A549 (cell line): ENCODE measurements around the gene PIP5K1B. TPM values are rescaled to one million over a fixed set of nuclear protein-coding genes. Genes with fewer than 3 reads are reported as not detected.

ENCODE experiments used
- ATAC-seq, 2 experiments: fragments of 200-7000 bp in 1 of 2; fragments of >200 bp in 1 of 2; cut with Nextera tagmentation in 1 of 2; cut with Tn5 transposase in 1 of 2; 3 replicates each; pipeline versions ENCODE4 v1.8.0 to v1.9.1; 2018 to 2020; ENCODE audit warnings: mild to moderate bottlenecking in 1 of 2, moderate library complexity in 1 of 2
- CTCF ChIA-PET: fragments of 300-600 bp; sonication (Branson Sonifier 250); formaldehyde crosslinking; extraction: SDS; loops from one replicate; lab custom pipeline; 2021; ENCODE audit warnings: antibody characterized with exemption, inconsistent platforms; lab: Yijun Ruan, JAX
- POLR2A ChIA-PET: fragments of 350-600 bp; formaldehyde crosslinking; extraction: SDS; loops from one replicate; lab custom pipeline; 2021; ENCODE audit warnings: antibody characterized with exemption, inconsistent platforms; lab: Yijun Ruan, JAX
- DNase-seq, 2 experiments: peaks; one replicate each; pipeline versions ENCODE4 v3.0.0 to v3.0.0-alpha.2; 2011 to 2016; ENCODE audit warnings: low read depth in 1 of 2, low spot score in 1 of 2
- FAIRE-seq: peaks from 2 replicates; lab custom pipeline; 2011; peaks lifted over from hg19 to GRCh38; lab: Jason Lieb, UNC
- H3K27ac ChIP-seq, 2 experiments: fragments of >200 bp; sonication (Bioruptor Twin); formaldehyde crosslinking; 3 replicates each; pipeline ENCODE4 v1.5.1; 2016 to 2017
- H3K4me1 ChIP-seq: fragments of >200 bp; sonication (Bioruptor Twin); formaldehyde crosslinking; 3 replicates; pipeline ENCODE4 v1.6.1; 2016
- H3K4me2 ChIP-seq: fragments of >200 bp; sonication (Bioruptor Twin); formaldehyde crosslinking; 3 replicates; pipeline ENCODE4 v1.6.1; 2016
- H3K4me3 ChIP-seq: fragments of >200 bp; sonication (Bioruptor Twin); formaldehyde crosslinking; 3 replicates; pipeline ENCODE4 v1.5.1; 2016
- H3K9me3 ChIP-seq: fragments of >200 bp; sonication (Bioruptor Twin); formaldehyde crosslinking; 3 replicates; pipeline ENCODE4 v1.6.1; 2016
- BHLHE40 ChIP-seq: IDR thresholded peaks from 2 replicates; pipeline ENCODE4 v1.6.1; 2012; ENCODE audit warnings: low read depth, low read length, inconsistent platforms
- CTCF ChIP-seq: fragments of >200 bp; sonication (Bioruptor Twin); formaldehyde crosslinking; IDR thresholded peaks from 3 replicates; pipeline ENCODE4 v1.5.1; 2016
- E2F6 ChIP-seq: IDR thresholded peaks from 2 replicates; pipeline ENCODE4 v1.6.1; 2012; ENCODE audit warnings: low read depth, borderline replicate concordance
- EHMT2 ChIP-seq: fragments of 200-600 bp; sonication (generic); IDR thresholded peaks from 2 replicates; pipeline ENCODE4 v1.6.1; 2016; ENCODE audit warnings: antibody characterized with exemption, low read depth, mild to moderate bottlenecking, moderate library complexity
- ELK1 ChIP-seq: fragments of 150-350 bp; IDR thresholded peaks from 2 replicates; pipeline ENCODE4 v1.6.1; 2014; ENCODE audit warnings: low read depth, mild to moderate bottlenecking, low read length
- FOSL2 ChIP-seq, 2 experiments: fragments of 450-650 bp in 1 of 2; fragments of >200 bp in 1 of 2; sonication (Bioruptor Twin) in 1 of 2; formaldehyde crosslinking; IDR thresholded peaks; 2 replicates each; pipeline versions ENCODE4 v1.5.0 to v1.6.1; 2016 to 2020; ENCODE audit warnings: mild to moderate bottlenecking in 1 of 2, moderate library complexity in 1 of 2
- FOXS1 ChIP-seq: fragments of 250-450 bp; sonication (Bioruptor Pico); IDR thresholded peaks from 2 replicates; pipeline ENCODE4 v1.5.0; 2020; ENCODE audit warnings: mild to moderate bottlenecking, moderate library complexity
- HDAC2 ChIP-seq: fragments of 200-600 bp; sonication (generic); IDR thresholded peaks from 2 replicates; pipeline ENCODE4 v1.6.1; 2016
- HEYL ChIP-seq: fragments of 250-450 bp; sonication (Bioruptor Pico); IDR thresholded peaks from 2 replicates; pipeline ENCODE4 v1.8.0; 2021; ENCODE audit warnings: mild to moderate bottlenecking, moderate library complexity
- HOXB13 ChIP-seq: fragments of 250-450 bp; sonication (Bioruptor Pico); IDR thresholded peaks from 2 replicates; pipeline ENCODE4 v1.5.0; 2020; ENCODE audit warnings: low read depth, mild to moderate bottlenecking, moderate library complexity
- KDM1A ChIP-seq: fragments of 200-600 bp; sonication (generic); IDR thresholded peaks from 2 replicates; pipeline ENCODE4 v1.6.1; 2016; ENCODE audit warnings: low read depth, mild to moderate bottlenecking
- NFE2L2 ChIP-seq: fragments of 150-350 bp; conservative IDR thresholded peaks from 2 replicates; pipeline ENCODE4 v1.6.1; 2014; ENCODE audit warnings: low read length
- PHF8 ChIP-seq: fragments of 200-600 bp; sonication (generic); IDR thresholded peaks from 2 replicates; pipeline ENCODE4 v1.6.1; 2016; ENCODE audit warnings: low read depth, mild to moderate bottlenecking, antibody characterized with exemption, moderate library complexity, borderline replicate concordance
- RAD21 ChIP-seq, 2 experiments: fragments of >200 bp in 1 of 2; sonication (Bioruptor Twin) in 1 of 2; formaldehyde crosslinking in 1 of 2; IDR thresholded peaks in 1 of 2; conservative IDR thresholded peaks in 1 of 2; 2 replicates in 1 of 2; 3 replicates in 1 of 2; pipeline ENCODE4 v1.6.1; 2012 to 2018; ENCODE audit warnings: inconsistent platforms in 1 of 2
- RCOR1 ChIP-seq: fragments of 150-350 bp; IDR thresholded peaks from 2 replicates; pipeline ENCODE4 v1.6.1; 2014; ENCODE audit warnings: antibody characterized with exemption, low read length, low read depth
- RNF2 ChIP-seq: fragments of 200-600 bp; sonication (generic); IDR thresholded peaks from 2 replicates; pipeline ENCODE4 v1.6.1; 2016; ENCODE audit warnings: low read depth, mild to moderate bottlenecking, antibody characterized with exemption, moderate library complexity, borderline replicate concordance
- SMC3 ChIP-seq: fragments of >200 bp; sonication (Bioruptor Twin); formaldehyde crosslinking; IDR thresholded peaks from 3 replicates; pipeline ENCODE4 v1.6.1; 2018; ENCODE audit warnings: inconsistent platforms
- SREBF2 ChIP-seq: fragments of 450-650 bp; IDR thresholded peaks from 2 replicates; pipeline ENCODE4 v1.6.1; 2014; ENCODE audit warnings: mild to moderate bottlenecking, moderate library complexity
- TFCP2L1 ChIP-seq: fragments of 250-450 bp; sonication (Bioruptor Pico); IDR thresholded peaks from 2 replicates; pipeline ENCODE4 v1.5.0; 2021; ENCODE audit warnings: mild to moderate bottlenecking
- USF2 ChIP-seq: fragments of 450-650 bp; IDR thresholded peaks from 2 replicates; pipeline ENCODE4 v1.6.1; 2014; ENCODE audit warnings: antibody characterized with exemption
- ZNF302 ChIP-seq: fragments of 250-450 bp; sonication (Bioruptor Pico); IDR thresholded peaks from 2 replicates; pipeline ENCODE4 v1.9.0; 2021; ENCODE audit warnings: inconsistent platforms, mild to moderate bottlenecking, moderate library complexity
- WGBS: methylation state at CpG from one replicate; pipeline ENCODE4 v1.1.6; 2017; ENCODE audit errors: missing lambda C conversion rate; 5-methylcytosine and 5-hydroxymethylcytosine counted together
- polyA plus RNA-seq, 4 experiments: library from polyadenylated mRNA; depleted of rRNA in 3 of 4; stranded (reverse); fragments of >200 nt; fragmentation: RNase III in 1 of 4; extraction: RNeasy Plus Mini Kit Qiagen cat#74134 plus additional on column Dnase treatment in 1 of 4; gene quantifications; 2 replicates in 3 of 4; 3 replicates in 1 of 4; pipeline ENCODE4 v1.2.3, GENCODE V29; 2011 to 2017

PIP5K1B gene
- polyA plus RNA-seq, 2 of the 4 experiments (the other 2 are of a cell fraction) = not detected

- Histone ChIP-seq H3K9me3 (no peaks in the 10 kb centered on the region), H3K27ac (no peak overlapping the region), H3K4me2 (no peak overlapping the region), H3K4me3 (no peak overlapping the region), H3K4me1 (no peaks in the 10 kb centered on the region)
- TF ChIP-seq RNF2 = no peak
- no peak for TF ChIP-seq HEYL
- TF ChIP-seq TFCP2L1 (CRISPR knock-in tag) = no peak
- no peak for TF ChIP-seq SREBF2
- ATAC-seq = no peak
- FAIRE-seq = no peak
- CTCF ChIA-PET = interaction anchor here (0.8 to 1.0 kb wide), 2 partner anchors 10 to 14 kb away, joined by 3 to 4 read pairs; no protein-coding TSS in a partner anchor
- WGBS = 29% methylated on average over 3 of the region's 3 CpGs
- POLR2A ChIA-PET = no interaction called here
- DNase-seq = no peak
These were observed 139.1 kb downstream of the PIP5K1B start for GRCh38 chr9:68844157-68844556.

- no peak overlapping the region for H3K27ac ChIP-seq
- DNase-seq = peak; percentile 16 to 24
- TF ChIP-seq HDAC2 = no peak
- peak in 1 of 2 experiments; percentile 33; a peak in 1 of 5 replicates for TF ChIP-seq RAD21 (conservative IDR thresholded peaks at IDR 0.05 in 1 of 2, IDR thresholded peaks at IDR 0.05 in 1 of 2)
- TF ChIP-seq HEYL = no peak
- TF ChIP-seq TFCP2L1 (CRISPR knock-in tag) = no peak
- peak; percentile 28; the same call in 2 of the 3 replicates for TF ChIP-seq CTCF
- TF ChIP-seq SMC3 = 0 out of 3 replicates have a peak, but pooled peaks have one; percentile 22
- TF ChIP-seq RNF2 = no peak
- no peak for TF ChIP-seq FOXS1 (CRISPR knock-in tag)
- no peak for TF ChIP-seq HOXB13 (CRISPR knock-in tag)
- ChIA-PET POLR2A (no interaction called here), CTCF (interaction anchor here (0.6 to 1.0 kb wide), 4 partner anchors 9 to 261 kb away, joined by 3 to 4 read pairs (median 4); no protein-coding TSS in a partner anchor)
- no peaks in the 10 kb centered on the region for H3K4me1 ChIP-seq
- no peak overlapping the region for H3K4me3 ChIP-seq
- H3K9me3 ChIP-seq = no peaks in the 10 kb centered on the region
- WGBS = 20% methylated on average over 13 of the region's 13 CpGs
- peak in 1 of 2 experiments; percentile 78; a peak in 3 of 6 replicates for ATAC-seq
- H3K4me2 ChIP-seq = no peak overlapping the region
- FAIRE-seq = no peak
These were observed 139.9 kb downstream of the PIP5K1B start for GRCh38 chr9:68844631-68845612.

- Histone ChIP-seq H3K4me1 (no peaks in the 10 kb centered on the region), H3K4me3 (no peak overlapping the region), H3K27ac (no peak overlapping the region), H3K4me2 (no peak overlapping the region), H3K9me3 (no peaks in the 10 kb centered on the region)
- DNase-seq (no peak), ATAC-seq (no peak), FAIRE-seq (no peak)
- POLR2A ChIA-PET = no interaction called here
- CTCF ChIA-PET = no interaction called here
- TF ChIP-seq KDM1A (no peak), EHMT2 (no peak), PHF8 (no peak), RCOR1 (no peak), USF2 (no peak), BHLHE40 (no peak), ELK1 (no peak), ZNF302 (CRISPR knock-in tag) (no peak), NFE2L2 (no peak), FOSL2 (IDR thresholded peaks at IDR 0.05) (no peak), FOSL2 (CRISPR knock-in tag; IDR thresholded peaks at IDR 0.05) (no peak), E2F6 (no peak)
These were observed 142.7 kb downstream of the PIP5K1B start for GRCh38 chr9:68847765-68848164.
